A673 (cell line): ENCODE results near the gene MYRIP. TPM values are rescaled to one million over a fixed set of nuclear protein-coding genes. Genes with fewer than 3 reads are reported as not detected.

Experiments
- BruUV-seq: library from RNA; stranded (reverse); fragments of 400-500 nt; replicated peaks from 2 replicates; lab custom pipeline; 2021; lab: Mats Ljungman, UMichigan
- CTCF ChIA-PET: fragments of 300-600 bp; sonication (Branson Sonifier 250); formaldehyde crosslinking; loops from one replicate; lab custom pipeline; 2022; ENCODE audit warnings: antibody characterized with exemption; lab: Charles Lee
- POLR2A ChIA-PET: fragments of 300-600 bp; sonication (Branson Sonifier 250); formaldehyde crosslinking; loops from one replicate; lab custom pipeline; 2022; ENCODE audit warnings: antibody characterized with exemption; ENCODE audit not compliant: low non-redundant PET; lab: Charles Lee
- DNase-seq: peaks from one replicate; pipeline ENCODE4 v3.0.0-alpha.2; 2015; ENCODE audit warnings: low spot score
- H3K27ac ChIP-seq: fragments of 200-600 bp; sonication (generic); 2 replicates; pipeline ENCODE4 v1.5.1; 2016; ENCODE audit warnings: mixed run types, low read depth, mild to moderate bottlenecking, mixed read lengths, antibody characterized with exemption, low read length; ENCODE audit not compliant: poor library complexity, severe bottlenecking
- H3K27me3 ChIP-seq: fragments of 200-600 bp; sonication (generic); replicated peaks from 2 replicates; pipeline ENCODE4 v1.6.1; 2017; ENCODE audit warnings: mixed run types, low read depth, mild to moderate bottlenecking, mixed read lengths, antibody characterized with exemption, low read length; ENCODE audit not compliant: insufficient read depth, poor library complexity
- H3K36me3 ChIP-seq: fragments of 200-600 bp; sonication (generic); 2 replicates; pipeline ENCODE4 v1.6.1; 2016; ENCODE audit warnings: mixed run types, mild to moderate bottlenecking, mixed read lengths, antibody characterized with exemption, low read length; ENCODE audit not compliant: insufficient read depth, poor library complexity, severe bottlenecking
- H3K4me1 ChIP-seq: fragments of 200-600 bp; sonication (generic); 2 replicates; pipeline ENCODE4 v1.6.1; 2017; ENCODE audit warnings: mixed run types, mild to moderate bottlenecking, mixed read lengths, antibody characterized with exemption, low read length; ENCODE audit not compliant: insufficient read depth, poor library complexity, severe bottlenecking
- H3K4me3 ChIP-seq: fragments of 200-600 bp; sonication (generic); 2 replicates; pipeline ENCODE4 v1.5.1; 2016; ENCODE audit warnings: low read depth, mixed run types, mild to moderate bottlenecking, mixed read lengths, low read length; ENCODE audit not compliant: poor library complexity, severe bottlenecking
- H3K9me3 ChIP-seq: fragments of 200-600 bp; sonication (generic); 2 replicates; pipeline ENCODE4 v1.6.1; 2016; ENCODE audit warnings: mixed run types, low read depth, mild to moderate bottlenecking, mixed read lengths, antibody characterized with exemption, low read length; ENCODE audit not compliant: poor library complexity, severe bottlenecking
- EZH2 ChIP-seq: fragments of 200-600 bp; sonication (generic); IDR thresholded peaks from 2 replicates; pipeline ENCODE4 v1.6.1; 2017; ENCODE audit warnings: borderline replicate concordance, low read depth, mild to moderate bottlenecking, mixed read lengths, antibody characterized with exemption, low read length; ENCODE audit not compliant: poor library complexity, severe bottlenecking
- intact Hi-C: fragments of 100-400 bp; cut with micrococcal nuclease; formaldehyde crosslinking; loops from one replicate; pipeline ENCODE4 v1.10.0; 2022; ENCODE audit not compliant: unreplicated experiment
- total RNA-seq: library from RNA; stranded (reverse); gene quantifications from 2 replicates; pipeline ENCODE4 v1.2.3, GENCODE V29; 2021
- TF ChIP-seq, protein P1 (sequence below): fragments of 300-800, 200-600 bp; sonication (generic); conservative IDR thresholded peaks from 2 replicates; pipeline ENCODE4 v1.5.1; 2017; ENCODE audit warnings: low read depth, mild to moderate bottlenecking, antibody characterized with exemption, low read length, moderate library complexity, mixed read lengths

The MYRIP gene
- total RNA-seq, 1 experiment from 2014 or later, result not detected

DNA sequence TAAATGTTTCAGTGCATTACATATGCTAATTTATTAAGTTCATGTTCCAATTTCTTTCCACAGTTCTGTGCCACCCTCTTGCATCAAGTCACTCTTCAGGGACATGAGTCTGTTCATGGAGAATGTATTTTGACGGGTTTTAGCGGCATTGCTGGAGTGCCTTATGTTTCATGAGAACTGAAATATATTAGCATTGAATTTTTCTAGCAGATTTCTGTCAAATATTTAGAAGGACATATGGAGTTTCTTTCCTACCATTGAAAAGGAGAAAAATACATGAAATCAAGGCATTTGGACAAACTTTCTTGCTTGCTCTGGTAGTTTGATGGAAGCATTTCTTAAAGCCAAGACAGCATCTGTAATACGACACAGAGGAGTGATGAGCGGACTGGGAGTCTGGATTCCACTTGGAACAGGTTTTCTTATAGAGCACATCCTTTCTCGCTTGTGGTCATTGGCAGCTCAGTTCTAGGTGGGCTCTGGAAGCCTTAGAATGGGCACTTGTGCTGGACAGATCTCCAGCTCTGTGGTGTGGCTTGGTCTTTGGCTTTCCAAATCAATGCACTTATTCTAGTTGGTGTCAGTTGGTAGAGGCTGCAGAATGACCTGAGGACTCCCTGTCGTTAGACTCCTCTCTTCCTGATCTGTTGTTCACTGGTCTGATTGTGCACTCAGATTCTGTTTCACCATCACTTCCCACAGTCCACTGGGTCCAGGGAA is 415.5 kb downstream of the MYRIP start:
- no TSS peak for BruUV-seq
- CTCF ChIA-PET, result no interaction called here

DNA sequence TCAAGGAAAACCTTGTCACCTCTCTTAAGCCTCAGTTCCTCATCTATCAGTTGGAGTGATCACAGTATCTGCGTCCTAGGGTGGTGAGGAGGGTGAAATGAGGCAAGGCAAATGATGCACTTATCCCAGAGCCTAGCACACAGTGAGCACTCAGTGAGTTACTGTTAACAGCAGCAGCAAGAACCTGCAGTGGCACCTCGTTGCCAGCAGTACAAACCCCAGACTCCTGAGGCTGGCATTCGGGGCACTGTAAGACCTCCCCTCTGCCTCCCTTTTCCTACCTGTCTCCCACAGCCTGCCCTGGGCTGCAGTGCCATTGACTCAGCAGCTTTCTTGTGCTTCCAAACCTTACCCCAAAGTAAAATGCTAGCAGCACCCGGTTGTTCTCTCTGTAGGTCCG is 417.2 kb downstream of the MYRIP start:
- intact Hi-C loops, result no loop called here
- no peak for TF ChIP-seq EZH2
- TF ChIP-seq, protein P1, sequence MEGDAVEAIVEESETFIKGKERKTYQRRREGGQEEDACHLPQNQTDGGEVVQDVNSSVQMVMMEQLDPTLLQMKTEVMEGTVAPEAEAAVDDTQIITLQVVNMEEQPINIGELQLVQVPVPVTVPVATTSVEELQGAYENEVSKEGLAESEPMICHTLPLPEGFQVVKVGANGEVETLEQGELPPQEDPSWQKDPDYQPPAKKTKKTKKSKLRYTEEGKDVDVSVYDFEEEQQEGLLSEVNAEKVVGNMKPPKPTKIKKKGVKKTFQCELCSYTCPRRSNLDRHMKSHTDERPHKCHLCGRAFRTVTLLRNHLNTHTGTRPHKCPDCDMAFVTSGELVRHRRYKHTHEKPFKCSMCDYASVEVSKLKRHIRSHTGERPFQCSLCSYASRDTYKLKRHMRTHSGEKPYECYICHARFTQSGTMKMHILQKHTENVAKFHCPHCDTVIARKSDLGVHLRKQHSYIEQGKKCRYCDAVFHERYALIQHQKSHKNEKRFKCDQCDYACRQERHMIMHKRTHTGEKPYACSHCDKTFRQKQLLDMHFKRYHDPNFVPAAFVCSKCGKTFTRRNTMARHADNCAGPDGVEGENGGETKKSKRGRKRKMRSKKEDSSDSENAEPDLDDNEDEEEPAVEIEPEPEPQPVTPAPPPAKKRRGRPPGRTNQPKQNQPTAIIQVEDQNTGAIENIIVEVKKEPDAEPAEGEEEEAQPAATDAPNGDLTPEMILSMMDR, result no peak
- ChIA-PET POLR2A (no interaction called here), CTCF (no interaction called here)
- no peak for DNase-seq
- BruUV-seq, result no TSS peak
- Histone ChIP-seq H3K36me3 (no peaks in the 10 kb centered on the region), H3K4me1 (no peaks in the 10 kb centered on the region), H3K9me3 (no peaks in the 10 kb centered on the region), H3K27me3 (no peaks in the 10 kb centered on the region), H3K4me3 (no peak overlapping the region), H3K27ac (no peak overlapping the region)

More for the DNA sequence above, 415.5 kb downstream of the MYRIP start:
- DNase-seq, result no peak
- POLR2A ChIA-PET, result no interaction called here
- H3K27me3 ChIP-seq, result no peaks in the 10 kb centered on the region
- no peak overlapping the region for H3K4me3 ChIP-seq
- H3K9me3 ChIP-seq, result no peaks in the 10 kb centered on the region
- TF ChIP-seq, protein P1, result no peak
- TF ChIP-seq EZH2, result no peak
- H3K27ac ChIP-seq, result no peak overlapping the region
- no peaks in the 10 kb centered on the region for H3K36me3 ChIP-seq
- H3K4me1 ChIP-seq, result no peaks in the 10 kb centered on the region
- intact Hi-C loops, result no loop called here

DNA sequence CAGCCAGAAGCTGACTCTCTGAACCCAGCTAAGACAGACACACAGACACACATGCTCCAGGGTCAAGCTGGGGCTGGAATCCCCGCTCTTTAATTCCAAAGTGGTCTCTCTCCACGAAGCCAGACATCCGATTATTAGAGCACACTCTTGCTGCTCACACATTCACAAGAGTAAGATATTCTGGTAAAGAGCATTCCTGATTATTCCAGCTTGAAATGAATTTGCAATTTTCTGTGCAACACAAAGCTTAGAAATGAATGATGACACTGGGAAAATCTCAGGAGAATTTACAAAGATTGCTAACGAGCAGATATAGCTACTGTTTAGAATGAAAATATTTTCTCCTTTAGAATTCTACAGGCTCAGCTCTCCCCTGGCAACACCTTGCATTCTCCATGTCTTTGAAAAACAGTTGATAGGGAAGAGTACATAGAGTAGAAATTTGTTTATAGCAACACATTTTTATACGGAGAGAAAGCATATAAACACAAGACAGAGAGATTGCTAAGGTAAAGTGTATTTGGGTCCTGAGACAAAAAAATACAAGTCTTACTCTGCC is 419.5 kb downstream of the MYRIP start:
- no TSS peak for BruUV-seq
- TF ChIP-seq, protein P1, result no peak
- TF ChIP-seq EZH2, result no peak
- POLR2A ChIA-PET, result no interaction called here
- H3K9me3 ChIP-seq, result no peaks in the 10 kb centered on the region
- no peaks in the 10 kb centered on the region for H3K36me3 ChIP-seq
- H3K27me3 ChIP-seq, result no peaks in the 10 kb centered on the region
- CTCF ChIA-PET, result no interaction called here
- H3K4me3 ChIP-seq, result no peak overlapping the region
- no peak for DNase-seq
- intact Hi-C loops, result no loop called here
- H3K27ac ChIP-seq, result no peak overlapping the region
- H3K4me1 ChIP-seq, result no peaks in the 10 kb centered on the region
